A549 (cell line): ENCODE measurements around the gene PLXNC1. TPM values are rescaled to one million over a fixed set of nuclear protein-coding genes. Genes with fewer than 3 reads are reported as not detected.

Experiments
- ATAC-seq, 2 experiments: fragments of 200-7000 bp in 1 of 2; fragments of >200 bp in 1 of 2; cut with Nextera tagmentation in 1 of 2; cut with Tn5 transposase in 1 of 2; 3 replicates each; pipeline versions ENCODE4 v1.8.0 to v1.9.1; 2018 to 2020; ENCODE audit warnings: mild to moderate bottlenecking in 1 of 2, moderate library complexity in 1 of 2
- CTCF ChIA-PET: fragments of 300-600 bp; sonication (Branson Sonifier 250); formaldehyde crosslinking; extraction: SDS; loops from one replicate; lab custom pipeline; 2021; ENCODE audit warnings: antibody characterized with exemption, inconsistent platforms; lab: Yijun Ruan, JAX
- POLR2A ChIA-PET: fragments of 350-600 bp; formaldehyde crosslinking; extraction: SDS; loops from one replicate; lab custom pipeline; 2021; ENCODE audit warnings: antibody characterized with exemption, inconsistent platforms; lab: Yijun Ruan, JAX
- DNase-seq, 2 experiments: peaks; one replicate each; pipeline versions ENCODE4 v3.0.0 to v3.0.0-alpha.2; 2011 to 2016; ENCODE audit warnings: low read depth in 1 of 2, low spot score in 1 of 2
- FAIRE-seq: peaks from 2 replicates; lab custom pipeline; 2011; peaks lifted over from hg19 to GRCh38; lab: Jason Lieb, UNC
- H3K27ac ChIP-seq, 2 experiments: fragments of >200 bp; sonication (Bioruptor Twin); formaldehyde crosslinking; 3 replicates each; pipeline ENCODE4 v1.5.1; 2016 to 2017
- H3K4me1 ChIP-seq: fragments of >200 bp; sonication (Bioruptor Twin); formaldehyde crosslinking; 3 replicates; pipeline ENCODE4 v1.6.1; 2016
- H3K4me2 ChIP-seq: fragments of >200 bp; sonication (Bioruptor Twin); formaldehyde crosslinking; 3 replicates; pipeline ENCODE4 v1.6.1; 2016
- H3K4me3 ChIP-seq: fragments of >200 bp; sonication (Bioruptor Twin); formaldehyde crosslinking; 3 replicates; pipeline ENCODE4 v1.5.1; 2016
- H3K9me3 ChIP-seq: fragments of >200 bp; sonication (Bioruptor Twin); formaldehyde crosslinking; 3 replicates; pipeline ENCODE4 v1.6.1; 2016
- EHF ChIP-seq: fragments of 250-450 bp; sonication (Bioruptor Pico); IDR thresholded peaks from 2 replicates; pipeline ENCODE4 v1.5.0; 2020; ENCODE audit warnings: mild to moderate bottlenecking
- FOSB ChIP-seq: fragments of 250-450 bp; sonication (Bioruptor Pico); IDR thresholded peaks from 2 replicates; pipeline ENCODE4 v1.5.0; 2020; ENCODE audit warnings: mild to moderate bottlenecking, moderate library complexity
- FOSL2 ChIP-seq, 2 experiments: fragments of 450-650 bp in 1 of 2; fragments of >200 bp in 1 of 2; sonication (Bioruptor Twin) in 1 of 2; formaldehyde crosslinking; IDR thresholded peaks; 2 replicates each; pipeline versions ENCODE4 v1.5.0 to v1.6.1; 2016 to 2020; ENCODE audit warnings: mild to moderate bottlenecking in 1 of 2, moderate library complexity in 1 of 2
- HDAC2 ChIP-seq: fragments of 200-600 bp; sonication (generic); IDR thresholded peaks from 2 replicates; pipeline ENCODE4 v1.6.1; 2016
- JUNB ChIP-seq: fragments of >200 bp; sonication (Bioruptor Twin); formaldehyde crosslinking; IDR thresholded peaks from 2 replicates; pipeline ENCODE4 v1.6.1; 2016
- KDM1A ChIP-seq: fragments of 200-600 bp; sonication (generic); IDR thresholded peaks from 2 replicates; pipeline ENCODE4 v1.6.1; 2016; ENCODE audit warnings: low read depth, mild to moderate bottlenecking
- MAFK ChIP-seq: fragments of 450-650 bp; IDR thresholded peaks from 2 replicates; pipeline ENCODE4 v1.6.1; 2014; ENCODE audit not compliant: partially characterized antibody
- NPAS2 ChIP-seq: fragments of 250-450 bp; sonication (Bioruptor Pico); IDR thresholded peaks from 2 replicates; pipeline ENCODE4 v1.8.0; 2022; ENCODE audit warnings: mild to moderate bottlenecking, moderate library complexity, borderline replicate concordance
- NR3C1 ChIP-seq: fragments of >200 bp; sonication (Bioruptor Twin); formaldehyde crosslinking; IDR thresholded peaks from 3 replicates; pipeline ENCODE4 v1.6.1; 2017
- POLR2A ChIP-seq: IDR thresholded peaks from 2 replicates; pipeline ENCODE4 v1.6.1; 2012; ENCODE audit warnings: mild to moderate bottlenecking, low read length
- RAD21 ChIP-seq, 2 experiments: fragments of >200 bp in 1 of 2; sonication (Bioruptor Twin) in 1 of 2; formaldehyde crosslinking in 1 of 2; IDR thresholded peaks in 1 of 2; conservative IDR thresholded peaks in 1 of 2; 2 replicates in 1 of 2; 3 replicates in 1 of 2; pipeline ENCODE4 v1.6.1; 2012 to 2018; ENCODE audit warnings: inconsistent platforms in 1 of 2
- RNF2 ChIP-seq: fragments of 200-600 bp; sonication (generic); IDR thresholded peaks from 2 replicates; pipeline ENCODE4 v1.6.1; 2016; ENCODE audit warnings: low read depth, mild to moderate bottlenecking, antibody characterized with exemption, moderate library complexity, borderline replicate concordance
- TP53 ChIP-seq: fragments of 250-450 bp; sonication (Bioruptor Pico); IDR thresholded peaks from 2 replicates; pipeline ENCODE4 v1.5.0; 2021; ENCODE audit warnings: mild to moderate bottlenecking, moderate library complexity
- ZFP36 ChIP-seq: fragments of 450-650 bp; IDR thresholded peaks from 2 replicates; pipeline ENCODE4 v1.6.1; 2014; ENCODE audit warnings: borderline replicate concordance; ENCODE audit not compliant: partially characterized antibody
- ZSCAN20 ChIP-seq: fragments of 250-450 bp; sonication (Bioruptor Pico); IDR thresholded peaks from 2 replicates; pipeline ENCODE4 v1.8.0; 2022; ENCODE audit warnings: mild to moderate bottlenecking, moderate library complexity
- WGBS: methylation state at CpG from one replicate; pipeline ENCODE4 v1.1.6; 2017; ENCODE audit errors: missing lambda C conversion rate; 5-methylcytosine and 5-hydroxymethylcytosine counted together
- polyA plus RNA-seq, 4 experiments: library from polyadenylated mRNA; depleted of rRNA in 3 of 4; stranded (reverse); fragments of >200 nt; fragmentation: RNase III in 1 of 4; extraction: RNeasy Plus Mini Kit Qiagen cat#74134 plus additional on column Dnase treatment in 1 of 4; gene quantifications; 2 replicates in 3 of 4; 3 replicates in 1 of 4; pipeline ENCODE4 v1.2.3, GENCODE V29; 2011 to 2017
- TF ChIP-seq, protein P1 (sequence below): IDR thresholded peaks from 2 replicates; pipeline ENCODE4 v1.6.1; 2012
- TF ChIP-seq, protein P2 (sequence below): fragments of >200 bp; sonication (Bioruptor Twin); formaldehyde crosslinking; IDR thresholded peaks from 2 replicates; pipeline ENCODE4 v1.6.1; 2016
- TF ChIP-seq, protein P3 (sequence below): fragments of 150-350 bp; IDR thresholded peaks from 2 replicates; pipeline ENCODE4 v1.6.1; 2014; ENCODE audit warnings: low read depth, mild to moderate bottlenecking, low read length

The PLXNC1 gene
- polyA plus RNA-seq, 2 of the 4 experiments (the other 2 are of a cell fraction), result 0.12 to 0.50 TPM

DNA sequence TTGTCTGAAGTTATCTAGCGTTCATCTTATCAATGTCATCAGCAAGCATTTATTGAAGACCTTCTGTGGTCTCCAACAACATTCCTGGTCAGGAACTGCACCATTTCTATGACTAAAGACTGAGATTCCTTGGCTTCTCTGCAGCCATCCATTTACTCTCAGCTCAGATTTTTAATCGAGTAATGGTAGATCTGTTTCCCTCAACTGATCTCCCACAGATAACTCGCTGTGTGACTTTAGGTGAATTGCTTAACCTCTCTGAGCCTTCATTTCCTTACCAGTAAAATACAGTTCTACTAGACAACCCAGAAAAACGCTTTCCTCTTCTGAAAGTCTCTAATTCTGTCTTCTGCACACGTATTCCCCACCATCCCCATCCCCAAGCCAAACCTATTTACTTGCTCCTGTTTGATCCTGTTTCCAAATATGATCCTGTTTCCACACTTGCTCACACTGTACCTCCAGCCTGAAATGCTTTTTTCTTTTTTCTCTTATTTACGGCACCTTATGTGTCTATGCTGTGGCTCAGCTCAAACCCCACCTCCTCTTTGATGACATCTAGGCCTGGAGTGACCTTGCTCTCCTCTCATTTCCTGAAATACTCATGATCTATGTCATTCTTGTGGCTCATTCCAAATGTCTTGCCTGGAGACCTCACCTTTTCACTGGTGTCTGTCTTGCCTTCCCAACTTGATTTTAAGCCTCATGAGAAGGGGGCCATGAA is 21.8 kb downstream of the PLXNC1 start:
- Histone ChIP-seq H3K4me3 (no peak overlapping the region), H3K4me2 (no peak overlapping the region), H3K4me1 (peaks cover 14% of the 10 kb centered on the region), H3K9me3 (no peaks in the 10 kb centered on the region), H3K27ac (no peak overlapping the region)
- ATAC-seq (no peak), DNase-seq (no peak), FAIRE-seq (no peak)
- WGBS, result 32% methylated on average over 6 of the region's 6 CpGs
- POLR2A ChIA-PET, result no interaction called here
- CTCF ChIA-PET, result interaction anchor here (1.3 to 1.6 kb wide), 2 partner anchors 20 to 36 kb away, joined by 3 to 5 read pairs; no protein-coding TSS in a partner anchor
- TF ChIP-seq HDAC2 (no peak), ZFP36 (peak; percentile 48), ZSCAN20 (CRISPR knock-in tag) (no peak)

DNA sequence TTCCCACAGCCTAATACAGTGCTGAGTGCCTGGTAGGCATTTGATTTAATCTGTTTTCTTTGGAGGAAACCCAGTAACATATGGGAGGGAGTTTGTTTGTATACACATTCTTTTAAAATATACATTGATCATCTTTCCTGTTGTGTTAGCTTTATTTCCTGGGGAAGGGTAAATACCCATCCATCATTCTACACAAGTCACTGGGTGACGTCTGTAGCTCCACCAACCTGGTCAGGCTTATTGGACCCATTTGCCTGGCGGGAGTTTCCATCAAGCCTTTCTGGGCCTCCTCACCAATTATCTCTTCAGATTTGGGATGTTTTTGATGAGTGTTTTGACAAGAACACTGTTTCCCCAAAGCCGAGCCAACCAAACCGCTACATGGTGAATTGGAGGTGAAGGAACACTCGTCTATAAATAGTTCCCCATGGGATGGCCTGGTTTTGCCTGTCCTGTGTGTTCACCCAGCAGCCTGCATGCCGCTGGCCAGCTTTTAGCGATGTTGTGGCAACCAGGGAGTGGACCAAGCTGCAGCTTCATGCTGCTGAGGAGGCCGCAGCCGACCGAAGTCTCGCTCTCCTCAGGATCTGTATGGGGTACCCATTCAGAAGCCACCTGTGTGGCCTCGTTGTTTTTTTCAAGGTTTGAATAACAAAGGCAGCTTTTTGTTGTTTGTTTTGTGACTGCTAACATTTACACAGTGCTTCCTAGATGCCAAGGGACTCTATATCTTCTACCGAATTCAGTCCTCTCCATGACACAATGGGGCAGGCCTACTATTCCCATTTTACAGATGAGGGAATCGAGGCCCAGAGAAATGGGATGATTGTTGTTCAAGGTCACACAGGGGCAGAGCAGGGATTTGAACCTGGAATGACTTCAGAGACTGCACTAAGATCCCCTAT is 22.6 kb downstream of the PLXNC1 start:
- ATAC-seq, result no peak
- FAIRE-seq, result no peak
- no peak overlapping the region for H3K27ac ChIP-seq
- H3K4me1 ChIP-seq, result peaks cover 14% of the 10 kb centered on the region
- H3K9me3 ChIP-seq, result no peaks in the 10 kb centered on the region
- WGBS, result 60% methylated on average over 14 of the region's 14 CpGs
- POLR2A ChIA-PET, result no interaction called here
- H3K4me2 ChIP-seq, result no peak overlapping the region
- H3K4me3 ChIP-seq, result no peak overlapping the region
- TF ChIP-seq POLR2A, result peak; percentile 16; the same call in 1 of the 2 replicates
- TF ChIP-seq FOSB, result no peak
- CTCF ChIA-PET, result interaction anchor here (0.6 to 1.6 kb wide), 3 partner anchors 36 to 46 kb away, joined by 3 to 5 read pairs (median 4); no protein-coding TSS in a partner anchor
- DNase-seq, result no peak

DNA sequence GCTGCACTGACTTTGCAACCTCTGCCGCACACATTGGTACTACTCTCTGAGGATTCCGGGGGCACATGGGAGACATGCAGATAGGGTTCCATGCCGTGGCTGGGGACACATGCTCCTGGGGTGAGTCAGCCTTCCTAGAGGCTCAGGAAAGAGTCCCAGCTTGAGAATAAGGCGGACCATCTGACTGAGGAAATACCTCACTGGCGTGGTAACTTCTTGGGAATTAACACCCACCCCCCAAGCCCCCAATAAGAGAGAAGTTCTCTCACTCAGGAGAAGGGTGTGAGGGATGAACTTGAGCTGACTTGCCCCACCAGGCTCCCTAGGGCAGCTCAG is 23.2 kb downstream of the PLXNC1 start:
- peaks cover 14% of the 10 kb centered on the region for H3K4me1 ChIP-seq
- TF ChIP-seq KDM1A, result no peak
- no peak for TF ChIP-seq HDAC2
- no peak for TF ChIP-seq EHF (CRISPR knock-in tag)
- TF ChIP-seq JUNB, result no peak
- TF ChIP-seq, protein P1, sequence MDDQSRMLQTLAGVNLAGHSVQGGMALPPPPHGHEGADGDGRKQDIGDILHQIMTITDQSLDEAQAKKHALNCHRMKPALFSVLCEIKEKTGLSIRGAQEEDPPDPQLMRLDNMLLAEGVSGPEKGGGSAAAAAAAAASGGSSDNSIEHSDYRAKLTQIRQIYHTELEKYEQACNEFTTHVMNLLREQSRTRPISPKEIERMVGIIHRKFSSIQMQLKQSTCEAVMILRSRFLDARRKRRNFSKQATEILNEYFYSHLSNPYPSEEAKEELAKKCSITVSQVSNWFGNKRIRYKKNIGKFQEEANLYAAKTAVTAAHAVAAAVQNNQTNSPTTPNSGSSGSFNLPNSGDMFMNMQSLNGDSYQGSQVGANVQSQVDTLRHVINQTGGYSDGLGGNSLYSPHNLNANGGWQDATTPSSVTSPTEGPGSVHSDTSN, result no peak
- no peak for TF ChIP-seq MAFK
- no peak for TF ChIP-seq TP53 (CRISPR knock-in tag)
- TF ChIP-seq, protein P2, sequence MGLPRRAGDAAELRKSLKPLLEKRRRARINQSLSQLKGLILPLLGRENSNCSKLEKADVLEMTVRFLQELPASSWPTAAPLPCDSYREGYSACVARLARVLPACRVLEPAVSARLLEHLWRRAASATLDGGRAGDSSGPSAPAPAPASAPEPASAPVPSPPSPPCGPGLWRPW, result no peak
- no peak for TF ChIP-seq RNF2
- TF ChIP-seq FOSL2 (IDR thresholded peaks at IDR 0.05), result no peak
- no peak for TF ChIP-seq FOSL2 (CRISPR knock-in tag; IDR thresholded peaks at IDR 0.05)
- no peak for TF ChIP-seq NR3C1
- TF ChIP-seq, protein P3, sequence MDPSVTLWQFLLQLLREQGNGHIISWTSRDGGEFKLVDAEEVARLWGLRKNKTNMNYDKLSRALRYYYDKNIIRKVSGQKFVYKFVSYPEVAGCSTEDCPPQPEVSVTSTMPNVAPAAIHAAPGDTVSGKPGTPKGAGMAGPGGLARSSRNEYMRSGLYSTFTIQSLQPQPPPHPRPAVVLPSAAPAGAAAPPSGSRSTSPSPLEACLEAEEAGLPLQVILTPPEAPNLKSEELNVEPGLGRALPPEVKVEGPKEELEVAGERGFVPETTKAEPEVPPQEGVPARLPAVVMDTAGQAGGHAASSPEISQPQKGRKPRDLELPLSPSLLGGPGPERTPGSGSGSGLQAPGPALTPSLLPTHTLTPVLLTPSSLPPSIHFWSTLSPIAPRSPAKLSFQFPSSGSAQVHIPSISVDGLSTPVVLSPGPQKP, result no peak
- no peak for TF ChIP-seq RAD21 (conservative IDR thresholded peaks at IDR 0.05 in 1 of 2, IDR thresholded peaks at IDR 0.05 in 1 of 2)
- TF ChIP-seq NPAS2 (CRISPR knock-in tag), result no peak
- no peak for ATAC-seq
- POLR2A ChIA-PET, result no interaction called here
- no peak overlapping the region for H3K27ac ChIP-seq
- DNase-seq, result no peak
- no peak overlapping the region for H3K4me3 ChIP-seq
- no peak for FAIRE-seq
- no peaks in the 10 kb centered on the region for H3K9me3 ChIP-seq
- CTCF ChIA-PET, result interaction anchor here (0.6 to 1.5 kb wide), 2 partner anchors 37 to 46 kb away, joined by 3 to 4 read pairs; no protein-coding TSS in a partner anchor
- WGBS, result 77% methylated on average over 5 of the region's 5 CpGs
- no peak overlapping the region for H3K4me2 ChIP-seq
